A549 (cell line): ENCODE measurements around the gene MCTP2.

Experiments
- CBX2 ChIP-seq: fragments of 200-600 bp; sonication (generic); IDR thresholded peaks from 2 replicates; pipeline ENCODE4 v1.6.1; 2016; ENCODE audit warnings: low read depth, mild to moderate bottlenecking, borderline replicate concordance
- TF ChIP-seq, protein P1 (sequence below): fragments of >200 bp; sonication (Bioruptor Twin); formaldehyde crosslinking; IDR thresholded peaks from 3 replicates; pipeline ENCODE4 v1.5.1; 2016

DNA sequence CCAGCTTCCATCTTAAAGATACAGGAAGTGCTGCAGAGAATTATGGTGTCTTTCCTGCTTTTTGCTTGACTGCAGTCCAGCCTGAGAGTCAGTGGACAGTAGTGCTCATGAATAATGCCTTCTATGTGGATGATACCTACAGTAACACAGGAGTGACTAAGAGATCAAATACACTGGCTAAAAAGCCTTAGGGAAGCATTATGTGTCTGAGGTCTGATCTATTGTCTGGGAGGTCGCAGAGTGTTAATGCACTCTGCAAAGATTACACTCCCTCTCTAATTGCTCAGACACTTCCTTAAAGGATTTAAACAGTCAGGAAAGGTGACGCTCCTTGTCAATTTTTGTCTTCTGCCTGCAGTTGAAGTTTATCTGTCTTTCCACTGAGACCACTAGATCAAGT is 183.6 kb downstream of the MCTP2 start:
- TF ChIP-seq CBX2 = no peak
- TF ChIP-seq, protein P1, sequence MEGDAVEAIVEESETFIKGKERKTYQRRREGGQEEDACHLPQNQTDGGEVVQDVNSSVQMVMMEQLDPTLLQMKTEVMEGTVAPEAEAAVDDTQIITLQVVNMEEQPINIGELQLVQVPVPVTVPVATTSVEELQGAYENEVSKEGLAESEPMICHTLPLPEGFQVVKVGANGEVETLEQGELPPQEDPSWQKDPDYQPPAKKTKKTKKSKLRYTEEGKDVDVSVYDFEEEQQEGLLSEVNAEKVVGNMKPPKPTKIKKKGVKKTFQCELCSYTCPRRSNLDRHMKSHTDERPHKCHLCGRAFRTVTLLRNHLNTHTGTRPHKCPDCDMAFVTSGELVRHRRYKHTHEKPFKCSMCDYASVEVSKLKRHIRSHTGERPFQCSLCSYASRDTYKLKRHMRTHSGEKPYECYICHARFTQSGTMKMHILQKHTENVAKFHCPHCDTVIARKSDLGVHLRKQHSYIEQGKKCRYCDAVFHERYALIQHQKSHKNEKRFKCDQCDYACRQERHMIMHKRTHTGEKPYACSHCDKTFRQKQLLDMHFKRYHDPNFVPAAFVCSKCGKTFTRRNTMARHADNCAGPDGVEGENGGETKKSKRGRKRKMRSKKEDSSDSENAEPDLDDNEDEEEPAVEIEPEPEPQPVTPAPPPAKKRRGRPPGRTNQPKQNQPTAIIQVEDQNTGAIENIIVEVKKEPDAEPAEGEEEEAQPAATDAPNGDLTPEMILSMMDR = no peak
